Cardiac septum (tissue), 1 donor: ENCODE results near the gene ETNK2. TPM values are rescaled to one million over a fixed set of nuclear protein-coding genes. Genes with fewer than 3 reads are reported as not detected.

Source experiments
- DNase-seq: peaks from one replicate; pipeline ENCODE4 v3.0.0-alpha.2; 2020; ENCODE audit warnings: low spot score
- intact Hi-C: fragments of 100-400 bp; cut with DNase I; formaldehyde crosslinking; loops from one replicate; pipeline ENCODE4 v1.14.0; 2022
- total RNA-seq: library from RNA; stranded (reverse); fragmentation: NEBNext Ultra II Directional; extraction: Animal tissue kit (Norgen Biotek cat#: 25700); gene quantifications from one replicate; pipeline ENCODE4 v1.2.1, GENCODE V29; 2021
- donor health status: DM: no; HTN: no; CAD: no.

The ETNK2 gene
- total RNA-seq, 1 donor from 2014 or later: 1.9 TPM

- DNase-seq: no peak
- intact Hi-C loops: no loop called here
Measured at GRCh38 chr1:204130178-204130577, 21.7 kb downstream of the ETNK2 start.

- intact Hi-C loops: loop anchor here (1.0 to 5.0 kb wide), 3 partner anchors 52 to 268 kb away; partner anchors contain the start of gene SNRPE
- DNase-seq: peak; percentile 91
Measured at GRCh38 chr1:204128964-204129896, 22.6 kb downstream of the ETNK2 start.

GRCh38 chr1:204128464-204128963 is 23.3 kb downstream of the ETNK2 start:
- intact Hi-C loops: loop anchor here (5.0 kb wide), 1 partner anchor 51 kb away; no protein-coding TSS in a partner anchor
- no peak for DNase-seq

- intact Hi-C loops: loop anchor here (5.0 kb wide), 1 partner anchor 50 kb away; no protein-coding TSS in a partner anchor
- DNase-seq: no peak
Measured at GRCh38 chr1:204127597-204128242, 24.1 kb downstream of the ETNK2 start.

- no peak for DNase-seq
- intact Hi-C loops: loop anchor here (5.0 kb wide), 1 partner anchor 50 kb away; no protein-coding TSS in a partner anchor
Measured at GRCh38 chr1:204126956-204127355, 24.9 kb downstream of the ETNK2 start.

- intact Hi-C loops: loop anchor here (5.0 kb wide), 1 partner anchor 49 kb away; no protein-coding TSS in a partner anchor
- no peak for DNase-seq
Measured at GRCh38 chr1:204126386-204126785, 25.5 kb downstream of the ETNK2 start.

- intact Hi-C loops: loop anchor here (5.0 kb wide), 1 partner anchor 49 kb away; no protein-coding TSS in a partner anchor
- no peak for DNase-seq
Measured at GRCh38 chr1:204125759-204126351, 26.0 kb downstream of the ETNK2 start.

GRCh38 chr1:204124639-204125038 is 27.2 kb downstream of the ETNK2 start:
- no peak for DNase-seq
- intact Hi-C loops: loop anchor here (5.0 kb wide), 1 partner anchor 47 kb away; no protein-coding TSS in a partner anchor

- DNase-seq: no peak
- intact Hi-C loops: no loop called here
Measured at GRCh38 chr1:204123376-204123775, 28.5 kb downstream of the ETNK2 start.

- no peak for DNase-seq
- intact Hi-C loops: no loop called here
Measured at GRCh38 chr1:204121840-204122555, 29.8 kb downstream of the ETNK2 start.

- intact Hi-C loops: no loop called here
- no peak for DNase-seq
Measured at GRCh38 chr1:204116539-204116938, 35.3 kb downstream of the ETNK2 start.

- intact Hi-C loops: no loop called here
- no peak for DNase-seq
Measured at GRCh38 chr1:204115116-204115515, 36.7 kb downstream of the ETNK2 start.

GRCh38 chr1:204114606-204115005 is 37.2 kb downstream of the ETNK2 start:
- intact Hi-C loops: no loop called here

GRCh38 chr1:204113896-204114295 is 37.9 kb downstream of the ETNK2 start:
- intact Hi-C loops: no loop called here
- no peak for DNase-seq

More at GRCh38 chr1:204114606-204115005, 37.2 kb downstream of the ETNK2 start:
- DNase-seq: no peak

GRCh38 chr1:204112876-204113730 is 38.7 kb downstream of the ETNK2 start:
- intact Hi-C loops: no loop called here
- DNase-seq: no peak

GRCh38 chr1:204110894-204111633 is 40.8 kb downstream of the ETNK2 start:
- DNase-seq: no peak

GRCh38 chr1:204108312-204109141 is 43.3 kb downstream of the ETNK2 start:
- intact Hi-C loops: no loop called here
- DNase-seq: no peak

More at GRCh38 chr1:204110894-204111633, 40.8 kb downstream of the ETNK2 start:
- intact Hi-C loops: no loop called here
